GM12878 (cell line): ENCODE measurements around the gene ARHGAP15. TPM values are rescaled to one million over a fixed set of nuclear protein-coding genes. Genes with fewer than 3 reads are reported as not detected.

ENCODE experiments used
- ATAC-seq: fragments of 200-7000 bp; cut with Tn5 transposase; 3 replicates; pipeline ENCODE4 v1.9.1; 2020; ENCODE audit warnings: mild to moderate bottlenecking, moderate library complexity
- BruUV-seq: library from RNA; stranded (reverse); fragments of 400-500 nt; replicated peaks from 2 replicates; lab custom pipeline; 2021; lab: Mats Ljungman, UMichigan
- CTCF ChIA-PET: fragments of 300-600 bp; sonication (Branson Sonifier 250); formaldehyde crosslinking; extraction: SDS; loops from one replicate; lab custom pipeline; 2021; ENCODE audit warnings: inconsistent platforms; lab: Yijun Ruan, JAX
- POLR2A ChIA-PET: fragments of 350-600 bp; formaldehyde crosslinking; extraction: SDS; loops from one replicate; lab custom pipeline; 2021; ENCODE audit warnings: inconsistent platforms; lab: Charles Lee
- RAD21 ChIA-PET: fragments of 300-600 bp; sonication (Branson Sonifier 250); formaldehyde crosslinking; loops from one replicate; lab custom pipeline; 2023; ENCODE audit warnings: antibody characterized with exemption; ENCODE audit not compliant: unreplicated experiment; lab: Charles Lee
- SMC1A ChIA-PET: fragments of 300-600 bp; sonication (Branson Sonifier 250); formaldehyde crosslinking; loops from one replicate; lab custom pipeline; 2023; ENCODE audit not compliant: unreplicated experiment, uncharacterized antibody; lab: Charles Lee
- DNase-seq: peaks from one replicate; pipeline ENCODE4 v3.0.0-alpha.2; 2011; ENCODE audit warnings: low read depth, low spot score
- FAIRE-seq: peaks from 3 replicates; lab custom pipeline; 2011; peaks lifted over from hg19 to GRCh38; lab: Jason Lieb, UNC
- H2AFZ ChIP-seq: 2 replicates; pipeline ENCODE4 v1.6.0; 2011; ENCODE audit warnings: low read depth, low read length, control low read depth; ENCODE audit not compliant: control insufficient read depth
- H3K27ac ChIP-seq: 2 replicates; pipeline ENCODE4 v1.5.1; 2011; ENCODE audit warnings: control low read depth; ENCODE audit not compliant: control insufficient read depth, insufficient read depth
- H3K27me3 ChIP-seq, 2 experiments: replicated peaks in 1 of 2; 2 replicates each; pipeline versions ENCODE4 v1.6.0 to v1.6.1; 2011; ENCODE audit warnings: low read length in 1 of 2; ENCODE audit not compliant: control insufficient read depth in 2 of 2, insufficient read depth in 2 of 2
- H3K36me3 ChIP-seq, 2 experiments: 2 replicates each; pipeline ENCODE4 v1.5.1; 2011; ENCODE audit warnings: low read length in 1 of 2; ENCODE audit not compliant: control insufficient read depth in 2 of 2, insufficient read depth in 2 of 2
- H3K4me1 ChIP-seq: 2 replicates; pipeline ENCODE4 v1.6.1; 2011; ENCODE audit warnings: mild to moderate bottlenecking, low read length, moderate library complexity, mixed read lengths; ENCODE audit not compliant: control insufficient read depth, insufficient read depth
- H3K4me2 ChIP-seq: 2 replicates; pipeline ENCODE4 v1.6.0; 2011; ENCODE audit warnings: control low read depth; ENCODE audit not compliant: control insufficient read depth, insufficient read depth
- H3K4me3 ChIP-seq: fragments of 200-600 bp; sonication (generic); 2 replicates; pipeline ENCODE4 v1.5.1; 2016
- H3K79me2 ChIP-seq: 2 replicates; pipeline ENCODE4 v1.6.0; 2011; ENCODE audit warnings: low read length; ENCODE audit not compliant: control insufficient read depth, insufficient read depth
- H3K9ac ChIP-seq: 2 replicates; pipeline ENCODE4 v1.8.0; 2011; ENCODE audit warnings: low read length, control low read depth, mixed read lengths; ENCODE audit not compliant: control insufficient read depth, insufficient read depth
- H3K9me3 ChIP-seq: replicated peaks from 3 replicates; pipeline ENCODE4 v1.5.1; 2011; ENCODE audit warnings: mild to moderate bottlenecking, low read length; ENCODE audit not compliant: control insufficient read depth, insufficient read depth
- H4K20me1 ChIP-seq: 2 replicates; pipeline ENCODE4 v1.6.0; 2011; ENCODE audit not compliant: control insufficient read depth, insufficient read depth
- NBN ChIP-seq: fragments of 450-650 bp; IDR thresholded peaks from 2 replicates; pipeline ENCODE4 v1.6.1; 2016
- PBX3 ChIP-seq: IDR thresholded peaks from 2 replicates; pipeline ENCODE4 v1.6.1; 2011; ENCODE audit warnings: mild to moderate bottlenecking, low read depth, low read length, moderate library complexity; ENCODE audit not compliant: insufficient replicate concordance
- POLR2AphosphoS5 ChIP-seq: IDR thresholded peaks from 2 replicates; pipeline ENCODE4 v1.6.1; 2011; ENCODE audit warnings: mild to moderate bottlenecking, low read length, inconsistent platforms
- SRF ChIP-seq, 2 experiments: IDR thresholded peaks; 2 replicates each; pipeline ENCODE4 v1.6.1; 2011; ENCODE audit warnings: low read depth in 2 of 2, low read length in 2 of 2, mild to moderate bottlenecking in 1 of 2, moderate library complexity in 1 of 2
- WGBS: methylation state at CpG from one replicate; pipeline ENCODE4 v1.1.6; 2016; ENCODE audit warnings: low lambda C conversion rate; ENCODE audit not compliant: insufficient replicate concordance, insufficient coverage; ENCODE audit errors: missing lambda C conversion rate; 5-methylcytosine and 5-hydroxymethylcytosine counted together
- in situ Hi-C: fragments of 300-500 bp; cut with MboI; formaldehyde crosslinking; loops from 9 replicates; pipeline ENCODE4 v1.14.3; 2018; ENCODE audit warnings: mixed read lengths
- intact Hi-C: fragments of 100-400 bp; cut with micrococcal nuclease; formaldehyde crosslinking; loops from one replicate; pipeline ENCODE4 v1.14.2; 2022; ENCODE audit not compliant: unreplicated experiment
- polyA plus RNA-seq, 11 experiments: library from polyadenylated mRNA; depleted of rRNA in 4 of 11; unstranded in 6 of 11; stranded (reverse) in 5 of 11; fragments of >200 nt; fragmentation: Nextera tagmentation in 4 of 11; fragmentation: Illumina TruSeq in 1 of 11; extraction: Ambion mirVana in 4 of 11; extraction: Trizol in 1 of 11; gene quantifications; 1 replicate in 1 of 11; 2 replicates in 10 of 11; pipeline versions ENCODE4 v1.2.1 to v1.2.3, GENCODE V29; 2011 to 2016; ENCODE audit warnings: inconsistent platforms in 2 of 11, missing spikeins in 2 of 11, low read depth in 1 of 11
- total RNA-seq, 4 experiments: library from RNA; depleted of rRNA in 3 of 4; stranded (reverse); fragments of >200 nt in 3 of 4; fragmentation: Illumina TruSeq in 1 of 4; extraction: Trizol in 1 of 4; gene quantifications; 2 replicates each; pipeline versions ENCODE4 v1.2.1 to v1.2.3, GENCODE V29; 2013 to 2021
- TF ChIP-seq, protein P1 (sequence below): fragments of 450-650 bp; IDR thresholded peaks from 2 replicates; pipeline ENCODE4 v1.6.1; 2016; ENCODE audit warnings: mild to moderate bottlenecking

The ARHGAP15 gene
- total and polyA plus RNA-seq, 10 of the 15 experiments (the other 5 are each of a cell fraction or from before 2014, with no cell fraction given), result 38.0 to 92.6 (median 66.7) TPM

DNA sequence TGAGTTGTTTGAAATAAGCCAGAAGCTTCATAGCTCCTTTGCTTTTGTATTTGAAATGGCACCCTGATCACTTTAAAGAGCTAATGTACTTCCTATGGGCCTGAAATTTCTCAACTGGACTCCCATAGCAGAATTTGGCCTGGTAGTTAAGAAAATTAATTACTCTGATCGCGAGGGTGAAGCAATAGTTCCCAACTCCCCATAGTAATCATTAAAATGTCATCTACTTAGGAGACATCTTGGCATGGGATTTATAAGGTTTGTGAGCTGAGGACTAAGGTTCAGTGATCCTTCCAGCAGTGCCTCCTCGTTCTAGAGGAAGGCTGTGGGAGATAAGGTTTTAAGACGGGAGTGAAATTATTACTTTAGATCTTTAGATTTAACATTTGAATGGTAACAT lies 581.0 kb downstream of the ARHGAP15 start:
- no peak for FAIRE-seq
- ChIA-PET CTCF (no interaction called here), SMC1A (interaction anchor here (0.9 to 1.2 kb wide), 2 partner anchors 12 to 21 kb away, joined by 3 to 4 read pairs; no protein-coding TSS in a partner anchor)
- ATAC-seq, result no peak
- H3K9me3 ChIP-seq, result peaks cover 8% of the 10 kb centered on the region; the same call in 2 of the 3 replicates
- no peaks in the 10 kb centered on the region for H4K20me1 ChIP-seq
- H3K4me3 ChIP-seq, result no peak overlapping the region
- no peak overlapping the region for H3K27ac ChIP-seq
- no TSS peak for BruUV-seq
- H3K4me1 ChIP-seq, result no peaks in the 10 kb centered on the region
- no peak overlapping the region for H3K4me2 ChIP-seq
- no peak overlapping the region for H3K9ac ChIP-seq
- WGBS, result 95% methylated on average over 4 of the region's 4 CpGs
- no peak for DNase-seq
- in situ Hi-C loops, result no loop called here
- TF ChIP-seq, protein P1, sequence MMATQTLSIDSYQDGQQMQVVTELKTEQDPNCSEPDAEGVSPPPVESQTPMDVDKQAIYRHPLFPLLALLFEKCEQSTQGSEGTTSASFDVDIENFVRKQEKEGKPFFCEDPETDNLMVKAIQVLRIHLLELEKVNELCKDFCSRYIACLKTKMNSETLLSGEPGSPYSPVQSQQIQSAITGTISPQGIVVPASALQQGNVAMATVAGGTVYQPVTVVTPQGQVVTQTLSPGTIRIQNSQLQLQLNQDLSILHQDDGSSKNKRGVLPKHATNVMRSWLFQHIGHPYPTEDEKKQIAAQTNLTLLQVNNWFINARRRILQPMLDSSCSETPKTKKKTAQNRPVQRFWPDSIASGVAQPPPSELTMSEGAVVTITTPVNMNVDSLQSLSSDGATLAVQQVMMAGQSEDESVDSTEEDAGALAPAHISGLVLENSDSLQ, result no peak
- TF ChIP-seq PBX3 (no peak), SRF (IDR thresholded peaks at IDR 0.05; ENCODE audit: low read depth in 2 of 2, low read length in 2 of 2) (no peak), POLR2AphosphoS5 (no peak), NBN (no peak)
- TF ChIP-seq, all 136 proteins: peak for 0
- H3K27me3 ChIP-seq, result no peaks in the 10 kb centered on the region
- ChIA-PET RAD21 (no interaction called here), POLR2A (no interaction called here)
- no peak overlapping the region for H2AFZ ChIP-seq
- intact Hi-C loops, result no loop called here
- H3K36me3 ChIP-seq, result no peaks in the 10 kb centered on the region; a peak in 1 of 4 replicates
- no peaks in the 10 kb centered on the region for H3K79me2 ChIP-seq
